HEK293 (cell line): Measurements from ENCODE around the gene CFAP46.

Source experiments
- CTCF ChIA-PET: fragments of 350-600 bp; formaldehyde crosslinking; extraction: SDS; loops from one replicate; lab custom pipeline; 2021; ENCODE audit warnings: antibody characterized with exemption; lab: Yijun Ruan, JAX
- POLR2A ChIA-PET: fragments of 300-600 bp; formaldehyde crosslinking; extraction: SDS; loops from one replicate; lab custom pipeline; 2020; ENCODE audit warnings: antibody characterized with exemption, inconsistent platforms; lab: Yijun Ruan, JAX
- H3K27ac ChIP-seq: fragments of 200-500 bp; sonication (Bioruptor generic); 2 replicates; pipeline ENCODE4 v1.5.1; 2014; ENCODE audit warnings: low read depth, low read length, control low read depth, inconsistent platforms; ENCODE audit errors: extremely low read depth
- H3K36me3 ChIP-seq, 2 experiments: fragments of 200-500 bp in 1 of 2; sonication (Bioruptor generic) in 1 of 2; 1 replicate in 1 of 2; 2 replicates in 1 of 2; pipeline ENCODE4 v1.5.1; 2014 to 2017; ENCODE audit warnings: inconsistent platforms in 2 of 2, low read length in 2 of 2; ENCODE audit not compliant: control insufficient read depth in 2 of 2, insufficient read depth in 1 of 2
- H3K4me1 ChIP-seq: fragments of 200-500 bp; sonication (Bioruptor generic); 2 replicates; pipeline ENCODE4 v1.5.1; 2014; ENCODE audit warnings: mild to moderate bottlenecking, low read length, inconsistent platforms; ENCODE audit not compliant: control insufficient read depth, insufficient read depth
- H3K4me3 ChIP-seq: 2 replicates; pipeline ENCODE4 v1.5.1; 2011; ENCODE audit warnings: low read depth, mild to moderate bottlenecking, control low read depth, low read length, moderate library complexity
- H3K9me3 ChIP-seq: fragments of 200-500 bp; sonication (Bioruptor generic); 2 replicates; pipeline ENCODE4 v1.5.1; 2014; ENCODE audit warnings: low read depth, low read length, inconsistent platforms; ENCODE audit not compliant: control insufficient read depth, insufficient read depth
- GFI1B ChIP-seq: fragments of 450-650 bp; formaldehyde crosslinking; IDR thresholded peaks from 2 replicates; pipeline ENCODE4 v1.5.1; 2016; ENCODE audit warnings: missing biosample characterization, missing genetic modification characterization
- GLI2 ChIP-seq: fragments of 450-650 bp; formaldehyde crosslinking; IDR thresholded peaks from 2 replicates; pipeline ENCODE4; 2017; ENCODE audit warnings: missing biosample characterization, missing genetic modification characterization, low read depth, borderline replicate concordance
- KLF1 ChIP-seq: fragments of 450-650 bp; formaldehyde crosslinking; IDR thresholded peaks from 2 replicates; pipeline ENCODE4 v1.5.1; 2016; ENCODE audit warnings: missing biosample characterization, missing genetic modification characterization
- OVOL3 ChIP-seq: fragments of 450-650 bp; formaldehyde crosslinking; IDR thresholded peaks from 2 replicates; pipeline ENCODE4 v1.5.1; 2016; ENCODE audit warnings: missing biosample characterization, missing genetic modification characterization
- SETDB1 ChIP-seq: IDR thresholded peaks from one replicate; pipeline ENCODE4 v1.6.1; 2017; ENCODE audit warnings: mild to moderate bottlenecking, low read length, moderate library complexity, mixed read lengths; ENCODE audit not compliant: insufficient read length
- ZNF239 ChIP-seq: fragments of 450-650 bp; formaldehyde crosslinking; IDR thresholded peaks from 2 replicates; pipeline ENCODE4 v1.5.1; 2016; ENCODE audit warnings: missing biosample characterization, missing genetic modification characterization
- ZNF394 ChIP-seq: fragments of 450-650 bp; formaldehyde crosslinking; IDR thresholded peaks from 2 replicates; pipeline ENCODE4 v1.5.1; 2016; ENCODE audit warnings: missing biosample characterization, missing genetic modification characterization, mild to moderate bottlenecking, moderate library complexity, borderline replicate concordance
- ZNF416 ChIP-seq: fragments of 450-650 bp; formaldehyde crosslinking; IDR thresholded peaks from 2 replicates; pipeline ENCODE4 v1.5.1; 2016; ENCODE audit warnings: missing biosample characterization, missing genetic modification characterization
- ZNF610 ChIP-seq: fragments of 450-650 bp; formaldehyde crosslinking; IDR thresholded peaks from 2 replicates; pipeline ENCODE4 v1.5.1; 2016; ENCODE audit warnings: missing biosample characterization, missing genetic modification characterization, borderline replicate concordance
- ZNF624 ChIP-seq: fragments of 450-650 bp; formaldehyde crosslinking; IDR thresholded peaks from 2 replicates; pipeline ENCODE4 v1.5.1; 2017; ENCODE audit warnings: missing biosample characterization, missing genetic modification characterization
- ZNF777 ChIP-seq: fragments of 450-650 bp; formaldehyde crosslinking; IDR thresholded peaks from 2 replicates; pipeline ENCODE4 v1.5.1; 2017; ENCODE audit warnings: missing biosample characterization, missing genetic modification characterization, borderline replicate concordance
- ZNF792 ChIP-seq: fragments of 450-650 bp; formaldehyde crosslinking; IDR thresholded peaks from 2 replicates; pipeline ENCODE4 v1.5.1; 2016; ENCODE audit warnings: missing biosample characterization, missing genetic modification characterization
- ZNF830 ChIP-seq: fragments of 450-650 bp; IDR thresholded peaks from 2 replicates; pipeline ENCODE4 v1.5.0; 2018; ENCODE audit warnings: missing biosample characterization, missing genetic modification characterization, low read depth, mild to moderate bottlenecking, moderate library complexity
- ZXDB ChIP-seq: fragments of 450-650 bp; formaldehyde crosslinking; IDR thresholded peaks from 2 replicates; pipeline ENCODE4 v1.5.1; 2016; ENCODE audit warnings: missing biosample characterization, missing genetic modification characterization
- TF ChIP-seq, protein P1 (sequence below): fragments of 450-650 bp; formaldehyde crosslinking; IDR thresholded peaks from 2 replicates; pipeline ENCODE4 v1.5.1; 2016; ENCODE audit warnings: missing biosample characterization, missing genetic modification characterization
- TF ChIP-seq, protein P2 (sequence below): fragments of 450-650 bp; formaldehyde crosslinking; IDR thresholded peaks from 2 replicates; pipeline ENCODE4 v1.5.1; 2016; ENCODE audit warnings: missing biosample characterization, missing genetic modification characterization
- TF ChIP-seq, protein P3 (sequence below): fragments of 450-650 bp; formaldehyde crosslinking; IDR thresholded peaks from 2 replicates; pipeline ENCODE4 v1.5.1; 2016; ENCODE audit warnings: missing biosample characterization, missing genetic modification characterization, borderline replicate concordance
- TF ChIP-seq, protein P4 (sequence below): fragments of 450-650 bp; formaldehyde crosslinking; IDR thresholded peaks from 2 replicates; pipeline ENCODE4 v1.5.1; 2017; ENCODE audit warnings: missing biosample characterization, missing genetic modification characterization
- TF ChIP-seq, protein P5 (sequence below): fragments of 450-650 bp; formaldehyde crosslinking; IDR thresholded peaks from 2 replicates; pipeline ENCODE4 v1.5.1; 2016; ENCODE audit warnings: missing biosample characterization, missing genetic modification characterization
- TF ChIP-seq, protein P6 (sequence below): fragments of 450-650 bp; formaldehyde crosslinking; IDR thresholded peaks from 2 replicates; pipeline ENCODE4 v1.5.1; 2016; ENCODE audit warnings: missing biosample characterization, missing genetic modification characterization

The CFAP46 gene

DNA sequence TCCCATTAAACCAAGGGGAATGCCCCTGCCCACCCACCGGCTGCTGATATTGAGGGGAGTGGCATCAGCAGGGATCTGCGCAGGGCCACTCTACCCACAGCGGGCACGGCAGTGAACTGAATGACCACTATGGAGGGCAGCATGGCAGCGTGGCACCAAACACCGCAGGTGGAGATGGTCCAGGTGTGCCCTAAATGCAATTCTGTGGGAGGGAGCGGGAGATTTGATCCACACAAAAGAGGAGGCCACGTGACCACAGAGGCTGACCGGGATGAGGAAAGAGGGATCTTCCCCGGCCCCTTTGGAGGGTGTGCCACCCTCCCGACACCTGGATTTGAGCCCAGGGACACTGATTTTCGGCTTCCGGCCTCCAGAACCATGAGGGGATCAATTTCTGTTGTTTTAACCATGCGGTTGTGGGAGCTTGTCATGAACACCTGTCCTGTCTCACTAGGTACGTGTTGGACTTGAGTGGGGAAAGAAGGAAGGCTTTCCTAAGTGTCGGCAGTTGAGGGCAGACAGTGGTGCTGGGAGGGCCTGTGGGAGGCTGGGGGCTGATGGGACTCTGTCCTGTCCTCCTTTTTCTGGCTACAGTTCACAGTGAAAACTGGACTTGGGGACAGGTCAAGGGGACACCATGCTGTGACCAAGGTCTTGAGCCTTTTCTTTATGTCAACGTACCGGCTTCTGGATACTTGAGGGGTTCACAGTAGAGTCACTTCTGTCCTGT, 66.1 kb downstream of the CFAP46 start (continued):
- TF ChIP-seq, protein P1, sequence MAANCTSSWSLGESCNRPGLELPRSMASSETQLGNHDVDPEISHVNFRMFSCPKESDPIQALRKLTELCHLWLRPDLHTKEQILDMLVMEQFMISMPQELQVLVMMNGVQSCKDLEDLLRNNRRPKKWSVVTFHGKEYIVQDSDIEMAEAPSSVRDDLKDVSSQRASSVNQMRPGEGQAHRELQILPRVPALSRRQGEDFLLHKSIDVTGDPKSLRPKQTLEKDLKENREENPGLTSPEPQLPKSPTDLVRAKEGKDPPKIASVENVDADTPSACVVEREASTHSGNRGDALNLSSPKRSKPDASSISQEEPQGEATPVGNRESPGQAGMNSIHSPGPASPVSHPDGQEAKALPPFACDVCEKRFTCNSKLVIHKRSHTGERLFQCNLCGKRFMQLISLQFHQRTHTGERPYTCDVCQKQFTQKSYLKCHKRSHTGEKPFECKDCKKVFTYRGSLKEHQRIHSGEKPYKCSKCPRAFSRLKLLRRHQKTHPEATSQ, result no peak

DNA sequence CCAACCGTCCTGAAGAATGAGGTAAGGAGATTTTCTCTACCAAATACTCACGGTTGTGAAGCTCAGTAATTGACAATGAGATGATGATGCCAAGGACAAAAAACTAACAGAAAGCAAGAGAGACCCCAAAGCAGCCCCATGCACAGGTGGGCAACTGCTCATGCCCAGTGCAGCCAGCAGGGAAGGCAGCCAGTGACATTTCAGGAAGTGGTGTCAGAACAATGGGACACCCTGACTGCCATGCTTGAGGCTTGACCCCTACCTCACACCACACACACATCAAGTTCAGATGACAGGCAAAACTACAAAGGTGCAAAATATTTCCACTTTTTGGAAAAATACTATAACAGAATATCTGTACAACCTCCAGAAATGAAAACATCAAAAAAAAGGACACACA, 66.9 kb downstream of the CFAP46 start:
- POLR2A ChIA-PET, result no interaction called here
- Histone ChIP-seq H3K9me3 (no peaks in the 10 kb centered on the region), H3K27ac (no peak overlapping the region), H3K4me1 (no peaks in the 10 kb centered on the region), H3K4me3 (no peak overlapping the region), H3K36me3 (no peaks in the 10 kb centered on the region)
- CTCF ChIA-PET, result interaction anchor here (1.0 kb wide), 1 partner anchor 29 kb away, joined by 4 read pairs; no protein-coding TSS in a partner anchor
- TF ChIP-seq, protein P2, sequence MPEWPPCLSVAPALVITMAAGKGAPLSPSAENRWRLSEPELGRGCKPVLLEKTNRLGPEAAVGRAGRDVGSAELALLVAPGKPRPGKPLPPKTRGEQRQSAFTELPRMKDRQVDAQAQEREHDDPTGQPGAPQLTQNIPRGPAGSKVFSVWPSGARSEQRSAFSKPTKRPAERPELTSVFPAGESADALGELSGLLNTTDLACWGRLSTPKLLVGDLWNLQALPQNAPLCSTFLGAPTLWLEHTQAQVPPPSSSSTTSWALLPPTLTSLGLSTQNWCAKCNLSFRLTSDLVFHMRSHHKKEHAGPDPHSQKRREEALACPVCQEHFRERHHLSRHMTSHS, result no peak
- TF ChIP-seq SETDB1, result peak; percentile 23

DNA sequence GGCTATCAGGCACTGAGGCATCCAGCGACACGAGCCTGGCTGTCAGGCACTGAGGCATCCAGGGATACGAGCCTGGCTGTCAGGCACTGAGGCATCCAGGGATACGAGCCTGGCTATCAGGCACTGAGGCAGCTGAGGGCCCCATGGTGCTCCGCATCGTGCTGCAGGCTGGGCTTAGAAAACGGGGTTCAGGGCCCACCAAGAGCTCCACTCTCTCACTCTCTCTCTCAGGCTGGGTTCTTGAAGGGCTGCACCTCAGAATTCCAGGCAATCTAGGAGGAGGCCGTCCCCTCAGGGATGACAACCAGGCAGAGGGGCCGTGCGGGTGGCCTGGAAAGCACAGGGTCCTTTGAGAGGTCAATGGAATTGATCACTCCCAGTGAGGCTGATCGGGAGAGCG, 69.0 kb downstream of the CFAP46 start:
- no peaks in the 10 kb centered on the region for H3K36me3 ChIP-seq
- no peaks in the 10 kb centered on the region for H3K9me3 ChIP-seq
- H3K27ac ChIP-seq, result no peak overlapping the region
- ChIA-PET POLR2A (no interaction called here), CTCF (no interaction called here)
- no peak overlapping the region for H3K4me3 ChIP-seq
- TF ChIP-seq KLF1 (tag by site-specific recombination) (no peak), GLI2 (tag by site-specific recombination) (no peak), ZNF394 (tag by site-specific recombination) (no peak), ZNF416 (tag by site-specific recombination) (no peak), ZNF239 (tag by site-specific recombination) (no peak), ZNF792 (tag by site-specific recombination) (no peak), ZNF610 (tag by site-specific recombination) (no peak), ZNF777 (tag by site-specific recombination) (no peak), OVOL3 (no peak), ZXDB (tag by site-specific recombination) (no peak), GFI1B (tag by site-specific recombination) (no peak), ZNF624 (no peak), ZNF830 (no peak)
- TF ChIP-seq, protein P3, sequence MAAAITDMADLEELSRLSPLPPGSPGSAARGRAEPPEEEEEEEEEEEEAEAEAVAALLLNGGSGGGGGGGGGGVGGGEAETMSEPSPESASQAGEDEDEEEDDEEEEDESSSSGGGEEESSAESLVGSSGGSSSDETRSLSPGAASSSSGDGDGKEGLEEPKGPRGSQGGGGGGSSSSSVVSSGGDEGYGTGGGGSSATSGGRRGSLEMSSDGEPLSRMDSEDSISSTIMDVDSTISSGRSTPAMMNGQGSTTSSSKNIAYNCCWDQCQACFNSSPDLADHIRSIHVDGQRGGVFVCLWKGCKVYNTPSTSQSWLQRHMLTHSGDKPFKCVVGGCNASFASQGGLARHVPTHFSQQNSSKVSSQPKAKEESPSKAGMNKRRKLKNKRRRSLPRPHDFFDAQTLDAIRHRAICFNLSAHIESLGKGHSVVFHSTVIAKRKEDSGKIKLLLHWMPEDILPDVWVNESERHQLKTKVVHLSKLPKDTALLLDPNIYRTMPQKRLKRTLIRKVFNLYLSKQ (tag by site-specific recombination), result no peak
- TF ChIP-seq, protein P4, sequence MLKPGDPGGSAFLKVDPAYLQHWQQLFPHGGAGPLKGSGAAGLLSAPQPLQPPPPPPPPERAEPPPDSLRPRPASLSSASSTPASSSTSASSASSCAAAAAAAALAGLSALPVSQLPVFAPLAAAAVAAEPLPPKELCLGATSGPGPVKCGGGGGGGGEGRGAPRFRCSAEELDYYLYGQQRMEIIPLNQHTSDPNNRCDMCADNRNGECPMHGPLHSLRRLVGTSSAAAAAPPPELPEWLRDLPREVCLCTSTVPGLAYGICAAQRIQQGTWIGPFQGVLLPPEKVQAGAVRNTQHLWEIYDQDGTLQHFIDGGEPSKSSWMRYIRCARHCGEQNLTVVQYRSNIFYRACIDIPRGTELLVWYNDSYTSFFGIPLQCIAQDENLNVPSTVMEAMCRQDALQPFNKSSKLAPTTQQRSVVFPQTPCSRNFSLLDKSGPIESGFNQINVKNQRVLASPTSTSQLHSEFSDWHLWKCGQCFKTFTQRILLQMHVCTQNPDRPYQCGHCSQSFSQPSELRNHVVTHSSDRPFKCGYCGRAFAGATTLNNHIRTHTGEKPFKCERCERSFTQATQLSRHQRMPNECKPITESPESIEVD (tag by site-specific recombination), result no peak
- TF ChIP-seq, protein P5, sequence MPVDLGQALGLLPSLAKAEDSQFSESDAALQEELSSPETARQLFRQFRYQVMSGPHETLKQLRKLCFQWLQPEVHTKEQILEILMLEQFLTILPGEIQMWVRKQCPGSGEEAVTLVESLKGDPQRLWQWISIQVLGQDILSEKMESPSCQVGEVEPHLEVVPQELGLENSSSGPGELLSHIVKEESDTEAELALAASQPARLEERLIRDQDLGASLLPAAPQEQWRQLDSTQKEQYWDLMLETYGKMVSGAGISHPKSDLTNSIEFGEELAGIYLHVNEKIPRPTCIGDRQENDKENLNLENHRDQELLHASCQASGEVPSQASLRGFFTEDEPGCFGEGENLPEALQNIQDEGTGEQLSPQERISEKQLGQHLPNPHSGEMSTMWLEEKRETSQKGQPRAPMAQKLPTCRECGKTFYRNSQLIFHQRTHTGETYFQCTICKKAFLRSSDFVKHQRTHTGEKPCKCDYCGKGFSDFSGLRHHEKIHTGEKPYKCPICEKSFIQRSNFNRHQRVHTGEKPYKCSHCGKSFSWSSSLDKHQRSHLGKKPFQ (tag by site-specific recombination), result no peak
- TF ChIP-seq, protein P6, sequence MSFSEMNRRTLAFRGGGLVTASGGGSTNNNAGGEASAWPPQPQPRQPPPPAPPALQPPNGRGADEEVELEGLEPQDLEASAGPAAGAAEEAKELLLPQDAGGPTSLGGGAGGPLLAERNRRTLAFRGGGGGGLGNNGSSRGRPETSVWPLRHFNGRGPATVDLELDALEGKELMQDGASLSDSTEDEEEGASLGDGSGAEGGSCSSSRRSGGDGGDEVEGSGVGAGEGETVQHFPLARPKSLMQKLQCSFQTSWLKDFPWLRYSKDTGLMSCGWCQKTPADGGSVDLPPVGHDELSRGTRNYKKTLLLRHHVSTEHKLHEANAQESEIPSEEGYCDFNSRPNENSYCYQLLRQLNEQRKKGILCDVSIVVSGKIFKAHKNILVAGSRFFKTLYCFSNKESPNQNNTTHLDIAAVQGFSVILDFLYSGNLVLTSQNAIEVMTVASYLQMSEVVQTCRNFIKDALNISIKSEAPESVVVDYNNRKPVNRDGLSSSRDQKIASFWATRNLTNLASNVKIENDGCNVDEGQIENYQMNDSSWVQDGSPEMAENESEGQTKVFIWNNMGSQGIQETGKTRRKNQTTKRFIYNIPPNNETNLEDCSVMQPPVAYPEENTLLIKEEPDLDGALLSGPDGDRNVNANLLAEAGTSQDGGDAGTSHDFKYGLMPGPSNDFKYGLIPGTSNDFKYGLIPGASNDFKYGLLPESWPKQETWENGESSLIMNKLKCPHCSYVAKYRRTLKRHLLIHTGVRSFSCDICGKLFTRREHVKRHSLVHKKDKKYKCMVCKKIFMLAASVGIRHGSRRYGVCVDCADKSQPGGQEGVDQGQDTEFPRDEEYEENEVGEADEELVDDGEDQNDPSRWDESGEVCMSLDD (tag by site-specific recombination), result no peak
- H3K4me1 ChIP-seq, result no peaks in the 10 kb centered on the region
